AG08395 (cell line): ENCODE data around the gene NUDT12.
A peak's percentile ranks its signal among the peaks of the same experiment; 100 is the strongest.

Experiments
- DNase-seq: peaks from one replicate; pipeline ENCODE4 v3.0.0; 2012; ENCODE audit warnings: mixed read lengths, low spot score

NUDT12 gene

DNA sequence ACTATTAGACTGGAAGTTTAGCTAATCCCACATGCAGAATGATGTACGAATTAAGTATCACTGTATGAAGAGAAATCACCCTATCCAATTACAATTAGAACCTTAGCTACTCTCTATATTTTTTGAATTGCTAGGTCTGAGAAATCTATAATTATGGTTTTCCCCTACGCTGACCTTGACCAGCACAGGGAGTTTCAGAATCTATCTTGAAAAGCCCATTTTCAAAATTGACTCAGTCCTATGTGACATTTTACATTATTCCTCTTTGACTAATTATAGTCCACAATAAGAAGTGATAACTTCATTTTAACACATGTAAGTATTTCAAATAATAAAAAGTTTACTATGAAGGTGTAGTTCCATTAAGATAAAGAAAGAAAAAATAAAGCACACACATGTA is 21.5 kb downstream of the NUDT12 start:
- no peak for DNase-seq

DNA sequence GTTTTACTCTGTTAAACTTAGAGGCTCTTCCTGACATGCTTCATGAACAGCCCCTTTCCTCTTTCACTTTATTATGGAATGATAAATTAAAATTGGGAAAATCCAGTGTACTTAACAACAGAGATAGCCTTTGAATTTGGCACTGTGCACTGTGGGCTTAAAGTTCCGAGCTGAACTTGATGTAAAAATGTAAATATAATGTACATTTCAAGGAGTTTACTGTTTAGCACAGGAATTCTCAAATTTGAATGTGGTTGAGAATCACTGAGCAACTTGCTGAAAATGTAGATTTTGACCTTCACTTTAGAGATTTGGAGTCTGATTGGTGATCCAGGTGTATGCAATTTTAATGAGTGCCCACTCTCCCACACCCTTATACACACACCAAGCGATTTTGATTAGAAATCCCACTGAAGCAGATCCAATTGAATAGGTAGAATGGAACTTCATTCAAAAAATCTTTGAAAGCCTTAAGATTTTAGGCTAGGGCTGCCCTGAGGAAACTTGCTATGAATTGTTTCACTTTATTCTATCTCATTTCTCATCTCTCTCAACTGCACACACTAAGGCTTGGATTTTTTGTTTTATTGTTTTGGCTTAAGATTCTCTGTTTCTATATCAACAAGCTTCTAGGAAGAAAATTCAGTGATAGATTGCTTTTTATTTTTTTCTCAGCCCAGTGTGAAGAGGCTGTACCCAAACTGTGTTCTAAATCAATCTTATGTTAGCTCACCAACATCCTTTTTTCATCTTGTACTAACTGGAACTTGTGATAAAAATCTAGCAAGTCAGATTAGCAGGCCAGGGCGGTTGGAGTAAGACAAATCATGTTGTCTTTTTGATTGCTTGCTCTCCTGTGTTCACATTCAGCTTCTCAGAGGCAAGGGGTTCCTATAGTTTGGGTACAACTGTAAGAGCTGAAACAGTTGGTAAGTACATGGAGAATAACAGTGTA is 22.9 kb downstream of the NUDT12 start:
- DNase-seq = no peak

DNA sequence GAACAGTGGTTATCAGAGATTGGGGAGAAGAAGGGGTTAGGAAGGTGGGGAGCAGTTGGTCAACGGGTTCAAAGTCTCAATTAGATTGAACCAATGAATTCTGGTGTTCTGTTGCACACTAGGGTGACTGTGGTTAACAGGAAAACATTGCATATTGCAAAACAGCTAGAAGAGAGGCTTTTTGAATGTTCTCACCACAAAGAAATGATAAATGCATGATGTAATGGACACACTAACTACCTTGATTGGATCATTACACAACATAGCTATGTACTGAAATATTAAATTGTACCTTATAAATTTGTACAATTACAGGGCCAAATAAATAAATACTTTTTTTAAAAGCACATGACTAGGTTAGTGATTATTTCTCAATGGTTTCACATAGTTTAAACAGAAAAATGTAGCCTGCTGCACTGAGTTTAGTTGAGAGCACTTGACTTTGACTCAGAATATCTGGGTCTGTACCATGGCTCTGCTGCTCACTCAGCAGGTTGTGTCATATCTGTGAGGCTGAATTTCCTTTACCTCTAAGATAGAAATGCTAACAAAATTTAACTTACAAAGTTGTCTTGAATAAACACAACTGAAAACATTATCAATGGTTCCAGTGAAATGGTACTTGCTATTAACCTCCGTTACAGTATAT is 30.4 kb downstream of the NUDT12 start:
- DNase-seq = no peak

DNA sequence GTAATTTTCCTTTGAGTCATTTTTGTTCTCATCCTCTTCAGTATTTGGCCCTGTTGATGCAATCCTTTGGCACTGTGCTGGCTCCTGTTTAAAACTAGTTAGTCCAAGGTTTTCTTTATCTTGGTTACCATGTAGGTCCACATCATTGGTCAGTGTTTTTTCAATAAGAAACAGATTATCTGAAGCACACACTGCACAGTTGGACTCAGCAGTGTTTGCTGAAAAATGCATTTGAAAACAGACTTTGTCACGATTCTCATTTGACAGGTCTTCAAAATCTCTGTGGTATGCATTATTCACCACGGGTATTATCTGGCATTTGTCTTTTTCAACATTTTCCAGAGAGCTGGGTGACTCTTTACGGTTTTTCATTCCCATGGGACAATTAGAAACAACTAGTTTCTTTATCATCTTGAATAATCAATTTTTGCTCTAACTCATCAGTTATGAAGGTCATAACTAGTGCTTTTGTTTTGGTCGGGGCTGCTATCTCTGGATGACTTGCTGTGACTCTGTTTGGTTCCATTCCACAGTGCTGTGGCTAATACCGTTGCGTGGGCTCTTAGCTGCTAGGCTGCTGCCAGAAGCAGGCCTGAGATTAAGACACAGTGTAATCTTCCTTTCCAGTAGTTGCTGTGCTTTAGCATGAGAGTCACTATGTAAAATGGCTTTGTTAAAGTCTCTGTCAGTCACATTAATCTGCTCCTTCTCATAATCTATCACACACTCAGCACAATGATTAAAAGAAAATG is 36.2 kb downstream of the NUDT12 start:
- peak; percentile 39 for DNase-seq

DNA sequence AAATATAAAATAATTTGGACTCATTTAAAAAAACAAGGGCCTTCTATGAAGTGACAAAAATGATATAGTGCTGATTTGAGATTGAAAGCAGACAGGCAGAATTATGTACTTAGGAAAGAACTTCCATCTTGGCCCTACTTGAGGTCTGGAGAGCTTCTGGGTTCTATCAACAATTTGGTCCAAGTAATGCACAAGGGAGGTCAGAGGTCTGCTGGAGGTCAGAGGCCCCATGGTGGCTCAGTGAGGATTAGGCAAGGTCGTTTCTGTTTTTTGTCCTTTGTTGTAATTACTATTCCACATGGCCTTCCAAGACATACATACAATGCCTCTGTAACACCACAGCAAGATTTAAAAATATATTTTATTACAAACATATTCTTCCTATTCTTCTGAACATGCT is 37.2 kb downstream of the NUDT12 start:
- no peak for DNase-seq

- DNase-seq = no peak
These were observed 39.3 kb downstream of the NUDT12 start for GRCh38 chr5:103523319-103523718.

DNA sequence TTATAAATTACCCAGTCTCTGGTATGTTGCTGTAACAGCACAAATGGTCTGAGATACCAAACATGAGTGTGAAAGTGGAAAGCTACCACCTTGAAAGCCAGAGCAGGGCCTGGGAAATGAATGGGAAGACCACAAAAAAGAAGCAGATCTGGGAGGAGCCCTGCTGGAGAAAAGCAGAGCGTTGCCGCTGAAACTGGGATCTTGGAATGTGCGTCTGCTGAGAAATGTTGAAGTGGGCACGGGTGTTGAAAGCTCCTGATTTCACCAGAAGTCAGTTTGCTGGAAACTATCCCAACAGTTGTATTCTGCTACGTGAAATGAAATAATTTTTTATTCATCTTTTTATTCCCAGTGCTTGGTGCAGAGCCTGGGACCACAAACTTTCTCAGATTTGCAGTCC is 40.0 kb downstream of the NUDT12 start:
- peak; percentile 8 for DNase-seq

- DNase-seq = peak; percentile 5
These were observed 43.0 kb downstream of the NUDT12 start for GRCh38 chr5:103519550-103519949.

- DNase-seq = no peak
These were observed 48.2 kb downstream of the NUDT12 start for GRCh38 chr5:103514371-103514770.

GRCh38 chr5:103513701-103514100 is 48.9 kb downstream of the NUDT12 start:
- no peak for DNase-seq

- DNase-seq = no peak
These were observed 50.1 kb downstream of the NUDT12 start for GRCh38 chr5:103512500-103512899.

- peak; percentile 10 for DNase-seq
These were observed 51.1 kb downstream of the NUDT12 start for GRCh38 chr5:103511554-103511885.

- no peak for DNase-seq
These were observed 51.6 kb downstream of the NUDT12 start for GRCh38 chr5:103510851-103511553.

DNA sequence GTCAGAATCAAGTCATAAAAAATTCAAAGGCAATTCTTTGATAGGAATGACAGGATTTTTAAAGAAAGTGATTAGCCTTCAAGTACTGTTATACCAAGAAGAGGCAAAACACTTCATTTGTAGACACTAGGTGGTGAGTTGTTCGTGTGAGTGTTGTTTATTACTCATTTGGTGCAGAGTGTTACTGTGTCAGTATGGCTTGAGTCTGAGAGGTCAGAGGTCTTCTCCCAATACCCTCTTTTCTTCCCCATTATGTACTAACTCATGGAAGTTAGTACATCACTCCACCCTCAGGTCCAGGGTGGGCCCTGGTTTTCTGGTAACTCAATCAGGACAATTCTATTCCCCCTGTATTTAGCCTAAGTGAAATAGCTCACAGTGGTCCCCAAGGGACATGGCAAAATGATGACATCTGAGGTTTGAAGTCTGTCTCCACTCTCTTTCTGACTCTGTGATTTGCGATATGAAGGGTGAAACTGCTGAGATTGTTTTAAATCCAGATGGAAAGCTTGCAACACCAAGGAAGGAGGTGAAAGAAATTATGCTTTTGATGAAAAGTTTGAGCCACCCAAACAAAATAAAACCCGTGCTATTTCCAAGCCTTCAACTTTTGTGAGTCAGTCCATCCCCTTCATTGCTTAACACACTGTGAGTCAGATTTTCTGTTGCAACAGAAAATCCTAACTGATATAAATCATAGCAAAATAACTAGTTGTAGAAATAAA is 56.8 kb downstream of the NUDT12 start:
- DNase-seq = peak; percentile 62

- no peak for DNase-seq
These were observed 59.5 kb downstream of the NUDT12 start for GRCh38 chr5:103503066-103503465.

- no peak for DNase-seq
These were observed 59.9 kb downstream of the NUDT12 start for GRCh38 chr5:103502662-103503061.
